Skeletal muscle satellite cell (primary cell): ENCODE measurements around the gene ERGIC1.
A peak's percentile ranks its signal among the peaks of the same experiment; 100 is the strongest.

Experiments used
- H3K27me3 ChIP-seq: 2 replicates; pipeline ENCODE4 v1.7.0; 2013; ENCODE audit warnings: low read length; ENCODE audit not compliant: control insufficient read depth, insufficient read depth
- H3K36me3 ChIP-seq: 2 replicates; pipeline ENCODE4 v1.7.0; 2013; ENCODE audit warnings: mild to moderate bottlenecking, control low read depth, low read length; ENCODE audit not compliant: insufficient read depth
- H3K4me1 ChIP-seq: 2 replicates; pipeline ENCODE4 v1.7.0; 2013; ENCODE audit warnings: low read length; ENCODE audit not compliant: control insufficient read depth, insufficient read depth
- H3K4me2 ChIP-seq: 2 replicates; pipeline ENCODE4 v1.7.0; 2013; ENCODE audit warnings: mild to moderate bottlenecking, low read length
- H3K4me3 ChIP-seq: 2 replicates; pipeline ENCODE4 v1.7.0; 2013; ENCODE audit warnings: low read length
- H3K9ac ChIP-seq: 2 replicates; pipeline ENCODE4 v1.7.0; 2013; ENCODE audit warnings: mild to moderate bottlenecking, low read depth, low read length, moderate library complexity
- H3K9me3 ChIP-seq: replicated peaks from 2 replicates; pipeline ENCODE4 v1.7.0; 2013; ENCODE audit warnings: mild to moderate bottlenecking, control low read depth, low read length

ERGIC1 gene

GRCh38 chr5:172853355-172853975, 19.4 kb downstream of the ERGIC1 start:
- peaks cover 26% of the 10 kb centered on the region for H3K36me3 ChIP-seq
- no peaks in the 10 kb centered on the region for H3K9me3 ChIP-seq
- no peak overlapping the region for H3K4me3 ChIP-seq
- no peak overlapping the region for H3K4me2 ChIP-seq
- H3K27me3 ChIP-seq = no peaks in the 10 kb centered on the region
- peaks cover 75% of the 10 kb centered on the region for H3K4me1 ChIP-seq
- H3K9ac ChIP-seq = peak overlapping the region; percentile 77

- Histone ChIP-seq H3K4me2 (peak overlapping the region; percentile 24), H3K4me3 (no peak overlapping the region), H3K4me1 (peaks cover 78% of the 10 kb centered on the region), H3K27me3 (no peaks in the 10 kb centered on the region), H3K36me3 (peaks cover 26% of the 10 kb centered on the region), H3K9ac (peak overlapping the region; percentile 77), H3K9me3 (no peaks in the 10 kb centered on the region)
These were observed 20.4 kb downstream of the ERGIC1 start for GRCh38 chr5:172854451-172854871.

- peaks cover 78% of the 10 kb centered on the region for H3K4me1 ChIP-seq
- H3K4me2 ChIP-seq = peak overlapping the region; percentile 24
- H3K9ac ChIP-seq = peak overlapping the region; percentile 77
- no peaks in the 10 kb centered on the region for H3K9me3 ChIP-seq
- H3K27me3 ChIP-seq = no peaks in the 10 kb centered on the region
- peaks cover 26% of the 10 kb centered on the region for H3K36me3 ChIP-seq
- no peak overlapping the region for H3K4me3 ChIP-seq
These were observed 20.9 kb downstream of the ERGIC1 start for GRCh38 chr5:172854971-172855370.

- Histone ChIP-seq H3K36me3 (peaks cover 26% of the 10 kb centered on the region), H3K4me1 (peaks cover 79% of the 10 kb centered on the region), H3K27me3 (no peaks in the 10 kb centered on the region), H3K4me3 (no peak overlapping the region), H3K9ac (peak overlapping the region; percentile 77), H3K9me3 (no peaks in the 10 kb centered on the region), H3K4me2 (peak overlapping the region; percentile 24)
These were observed 21.7 kb downstream of the ERGIC1 start for GRCh38 chr5:172855597-172856292.

GRCh38 chr5:172856336-172856735, 22.3 kb downstream of the ERGIC1 start:
- no peak overlapping the region for H3K4me3 ChIP-seq
- H3K9ac ChIP-seq = peak overlapping the region; percentile 77
- H3K4me1 ChIP-seq = peaks cover 85% of the 10 kb centered on the region
- no peak overlapping the region for H3K4me2 ChIP-seq
- H3K27me3 ChIP-seq = no peaks in the 10 kb centered on the region
- peaks cover 26% of the 10 kb centered on the region for H3K36me3 ChIP-seq
- H3K9me3 ChIP-seq = no peaks in the 10 kb centered on the region

- peak overlapping the region; percentile 58 for H3K4me2 ChIP-seq
- peaks cover 25% of the 10 kb centered on the region for H3K36me3 ChIP-seq
- H3K4me3 ChIP-seq = peak overlapping the region; percentile 30
- no peaks in the 10 kb centered on the region for H3K9me3 ChIP-seq
- H3K9ac ChIP-seq = peak overlapping the region; percentile 88
- H3K27me3 ChIP-seq = no peaks in the 10 kb centered on the region
- H3K4me1 ChIP-seq = peaks cover 89% of the 10 kb centered on the region
These were observed 23.9 kb downstream of the ERGIC1 start for GRCh38 chr5:172857982-172858381.

- H3K36me3 ChIP-seq = peaks cover 20% of the 10 kb centered on the region
- peak overlapping the region; percentile 58 for H3K4me2 ChIP-seq
- peak overlapping the region; percentile 9 for H3K4me3 ChIP-seq
- H3K4me1 ChIP-seq = peaks cover 88% of the 10 kb centered on the region
- no peaks in the 10 kb centered on the region for H3K9me3 ChIP-seq
- H3K9ac ChIP-seq = peak overlapping the region; percentile 88
- no peaks in the 10 kb centered on the region for H3K27me3 ChIP-seq
These were observed 24.5 kb downstream of the ERGIC1 start for GRCh38 chr5:172858511-172858989.

- peaks cover 81% of the 10 kb centered on the region for H3K4me1 ChIP-seq
- H3K4me3 ChIP-seq = peak overlapping the region; percentile 38
- H3K36me3 ChIP-seq = peaks cover 20% of the 10 kb centered on the region
- H3K9ac ChIP-seq = peak overlapping the region; percentile 88
- no peaks in the 10 kb centered on the region for H3K27me3 ChIP-seq
- H3K9me3 ChIP-seq = no peaks in the 10 kb centered on the region
- H3K4me2 ChIP-seq = peak overlapping the region; percentile 58
These were observed 25.1 kb downstream of the ERGIC1 start for GRCh38 chr5:172858990-172859811.

GRCh38 chr5:172859966-172860365, 25.9 kb downstream of the ERGIC1 start:
- H3K4me1 ChIP-seq = peaks cover 78% of the 10 kb centered on the region
- H3K4me3 ChIP-seq = peak overlapping the region; percentile 44
- H3K4me2 ChIP-seq = peak overlapping the region; percentile 58
- H3K27me3 ChIP-seq = no peaks in the 10 kb centered on the region
- H3K9ac ChIP-seq = peak overlapping the region; percentile 88
- no peaks in the 10 kb centered on the region for H3K9me3 ChIP-seq
- H3K36me3 ChIP-seq = peaks cover 18% of the 10 kb centered on the region

- Histone ChIP-seq H3K4me3 (peak overlapping the region; percentile 44), H3K9ac (peak overlapping the region; percentile 88), H3K4me1 (peaks cover 70% of the 10 kb centered on the region), H3K9me3 (no peaks in the 10 kb centered on the region), H3K36me3 (peaks cover 12% of the 10 kb centered on the region), H3K27me3 (no peaks in the 10 kb centered on the region), H3K4me2 (peak overlapping the region; percentile 58)
These were observed 26.7 kb downstream of the ERGIC1 start for GRCh38 chr5:172860520-172861443.
